DOHH2 (cell line): ENCODE data around the gene SFT2D2.

ENCODE experiments used
- EZH2phosphoT487 ChIP-seq: fragments of 200-600 bp; sonication (generic); IDR thresholded peaks from 2 replicates; pipeline ENCODE4 v1.6.1; 2017; ENCODE audit warnings: borderline replicate concordance, mild to moderate bottlenecking, antibody characterized with exemption, low read length, moderate library complexity, mixed read lengths
- TF ChIP-seq, protein P1 (sequence below): fragments of 200-600 bp; sonication (generic); IDR thresholded peaks from one replicate; pipeline ENCODE4 v1.5.1; 2014; ENCODE audit warnings: antibody characterized with exemption, mild to moderate bottlenecking, low read depth, low read length; ENCODE audit not compliant: poor library complexity, severe bottlenecking

DNA sequence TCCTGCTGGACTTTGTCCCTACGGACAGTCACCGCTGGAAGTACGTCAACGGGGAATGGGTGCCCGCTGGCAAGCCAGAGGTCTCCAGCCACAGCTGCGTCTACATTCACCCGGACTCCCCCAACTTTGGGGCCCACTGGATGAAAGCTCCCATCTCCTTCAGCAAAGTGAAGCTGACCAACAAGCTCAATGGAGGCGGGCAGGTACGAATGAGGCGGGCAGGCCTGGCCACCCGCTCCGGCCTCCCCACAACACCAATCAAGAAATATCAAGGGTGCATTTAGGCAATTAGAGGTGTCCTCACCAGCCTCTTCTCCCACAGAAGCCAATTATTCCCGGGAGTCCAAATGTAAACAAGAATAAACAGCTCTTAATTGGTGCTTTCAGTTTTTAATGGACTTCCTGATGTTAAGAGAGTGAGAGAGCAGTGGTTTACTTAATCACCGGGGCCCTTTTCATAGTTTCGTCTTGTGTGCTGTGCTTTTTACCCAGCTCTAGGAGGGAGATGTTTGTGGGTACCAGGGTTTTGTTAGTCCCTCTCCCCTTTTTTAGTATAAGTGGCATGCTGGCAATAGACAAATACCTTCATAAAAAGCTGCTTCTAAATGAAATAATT, 65.5 kb downstream of the SFT2D2 start:
- TF ChIP-seq, protein P1, sequence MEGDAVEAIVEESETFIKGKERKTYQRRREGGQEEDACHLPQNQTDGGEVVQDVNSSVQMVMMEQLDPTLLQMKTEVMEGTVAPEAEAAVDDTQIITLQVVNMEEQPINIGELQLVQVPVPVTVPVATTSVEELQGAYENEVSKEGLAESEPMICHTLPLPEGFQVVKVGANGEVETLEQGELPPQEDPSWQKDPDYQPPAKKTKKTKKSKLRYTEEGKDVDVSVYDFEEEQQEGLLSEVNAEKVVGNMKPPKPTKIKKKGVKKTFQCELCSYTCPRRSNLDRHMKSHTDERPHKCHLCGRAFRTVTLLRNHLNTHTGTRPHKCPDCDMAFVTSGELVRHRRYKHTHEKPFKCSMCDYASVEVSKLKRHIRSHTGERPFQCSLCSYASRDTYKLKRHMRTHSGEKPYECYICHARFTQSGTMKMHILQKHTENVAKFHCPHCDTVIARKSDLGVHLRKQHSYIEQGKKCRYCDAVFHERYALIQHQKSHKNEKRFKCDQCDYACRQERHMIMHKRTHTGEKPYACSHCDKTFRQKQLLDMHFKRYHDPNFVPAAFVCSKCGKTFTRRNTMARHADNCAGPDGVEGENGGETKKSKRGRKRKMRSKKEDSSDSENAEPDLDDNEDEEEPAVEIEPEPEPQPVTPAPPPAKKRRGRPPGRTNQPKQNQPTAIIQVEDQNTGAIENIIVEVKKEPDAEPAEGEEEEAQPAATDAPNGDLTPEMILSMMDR: no peak
- no peak for TF ChIP-seq EZH2phosphoT487
